Uterus (tissue), 2 donors: ENCODE results near the gene ZNF268.

Experiments used
- POLR2A ChIP-seq, 2 donors: fragments of 450-650 bp; IDR thresholded peaks; one replicate each; pipeline ENCODE4 v1.6.1; 2016; ENCODE audit warnings: antibody characterized with exemption in 2 of 2, mild to moderate bottlenecking in 1 of 2, moderate library complexity in 1 of 2
- TF ChIP-seq, protein P1 (sequence below), 4 experiments: fragments of 200-600 bp in 2 of 4; fragments of 450-650 bp in 2 of 4; sonication (generic) in 2 of 4; IDR thresholded peaks; one replicate each; pipeline ENCODE4 v1.5.1; 2016 to 2019; ENCODE audit warnings: antibody characterized with exemption in 4 of 4, mild to moderate bottlenecking in 2 of 4, moderate library complexity in 1 of 4

DNA sequence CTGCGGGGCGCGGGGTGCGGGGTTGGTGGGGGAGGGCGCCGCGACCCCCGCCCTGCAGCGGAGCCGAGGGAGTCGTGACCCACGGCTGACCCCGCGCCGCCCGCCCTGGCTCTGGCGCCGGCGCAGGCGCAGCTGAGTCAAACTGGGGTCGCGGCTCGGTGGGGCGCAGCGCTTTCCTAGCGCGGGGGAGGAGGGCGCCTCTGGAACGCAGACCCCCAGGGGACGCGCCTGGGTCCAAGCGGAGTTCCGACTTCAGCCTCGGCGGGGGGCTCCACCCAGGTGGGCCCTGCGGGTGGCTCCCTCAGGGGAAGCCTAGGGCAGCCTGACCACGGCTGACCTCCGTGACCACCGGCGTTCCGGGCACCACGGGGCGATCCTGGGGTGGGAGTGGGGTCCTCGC is 54.8 kb downstream of the ZNF268 start:
- TF ChIP-seq, protein P1, sequence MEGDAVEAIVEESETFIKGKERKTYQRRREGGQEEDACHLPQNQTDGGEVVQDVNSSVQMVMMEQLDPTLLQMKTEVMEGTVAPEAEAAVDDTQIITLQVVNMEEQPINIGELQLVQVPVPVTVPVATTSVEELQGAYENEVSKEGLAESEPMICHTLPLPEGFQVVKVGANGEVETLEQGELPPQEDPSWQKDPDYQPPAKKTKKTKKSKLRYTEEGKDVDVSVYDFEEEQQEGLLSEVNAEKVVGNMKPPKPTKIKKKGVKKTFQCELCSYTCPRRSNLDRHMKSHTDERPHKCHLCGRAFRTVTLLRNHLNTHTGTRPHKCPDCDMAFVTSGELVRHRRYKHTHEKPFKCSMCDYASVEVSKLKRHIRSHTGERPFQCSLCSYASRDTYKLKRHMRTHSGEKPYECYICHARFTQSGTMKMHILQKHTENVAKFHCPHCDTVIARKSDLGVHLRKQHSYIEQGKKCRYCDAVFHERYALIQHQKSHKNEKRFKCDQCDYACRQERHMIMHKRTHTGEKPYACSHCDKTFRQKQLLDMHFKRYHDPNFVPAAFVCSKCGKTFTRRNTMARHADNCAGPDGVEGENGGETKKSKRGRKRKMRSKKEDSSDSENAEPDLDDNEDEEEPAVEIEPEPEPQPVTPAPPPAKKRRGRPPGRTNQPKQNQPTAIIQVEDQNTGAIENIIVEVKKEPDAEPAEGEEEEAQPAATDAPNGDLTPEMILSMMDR (IDR thresholded peaks at IDR 0.05) = no peak
- TF ChIP-seq POLR2A (IDR thresholded peaks at IDR 0.05) = no peak
